Lower leg skin (tissue), 3 donors: ENCODE results near the gene NUDT8.

Source experiments
- POLR2A ChIP-seq, 2 donors: fragments of 450-650 bp; IDR thresholded peaks; one replicate each; pipeline ENCODE4 v1.6.1; 2016 to 2017; ENCODE audit warnings: antibody characterized with exemption in 2 of 2, mild to moderate bottlenecking in 1 of 2, moderate library complexity in 1 of 2
- TF ChIP-seq, protein P1 (sequence below), 3 donors: fragments of 450-650 bp; IDR thresholded peaks; one replicate each; pipeline ENCODE4 v1.5.1; 2016; ENCODE audit warnings: antibody characterized with exemption in 3 of 3, mild to moderate bottlenecking in 3 of 3, moderate library complexity in 2 of 3

DNA sequence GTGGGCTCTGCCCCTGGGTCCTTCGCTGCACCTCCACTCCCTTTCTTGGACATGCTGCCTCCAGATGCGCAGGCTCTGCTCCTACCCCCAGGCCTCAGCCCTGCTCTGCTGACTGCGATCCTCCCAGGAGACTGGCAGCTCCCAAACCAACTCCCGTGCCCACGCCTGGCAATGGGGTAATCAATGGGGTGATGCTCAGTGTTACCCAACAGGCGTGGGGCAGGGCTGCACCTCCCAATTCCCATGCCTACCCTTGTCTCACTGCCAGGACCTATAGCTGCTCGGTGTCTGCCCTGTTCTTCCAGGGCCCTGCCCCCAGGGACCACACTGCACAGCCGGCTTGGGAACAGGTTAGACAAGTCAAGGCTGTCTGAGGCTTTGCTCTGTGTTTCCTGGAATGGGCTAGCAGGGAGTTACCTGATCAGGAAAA, 44.7 kb upstream of the NUDT8 start, which contains the start of gene ALDH3B2:
- TF ChIP-seq POLR2A (IDR thresholded peaks at IDR 0.05) = no peak
- TF ChIP-seq, protein P1, sequence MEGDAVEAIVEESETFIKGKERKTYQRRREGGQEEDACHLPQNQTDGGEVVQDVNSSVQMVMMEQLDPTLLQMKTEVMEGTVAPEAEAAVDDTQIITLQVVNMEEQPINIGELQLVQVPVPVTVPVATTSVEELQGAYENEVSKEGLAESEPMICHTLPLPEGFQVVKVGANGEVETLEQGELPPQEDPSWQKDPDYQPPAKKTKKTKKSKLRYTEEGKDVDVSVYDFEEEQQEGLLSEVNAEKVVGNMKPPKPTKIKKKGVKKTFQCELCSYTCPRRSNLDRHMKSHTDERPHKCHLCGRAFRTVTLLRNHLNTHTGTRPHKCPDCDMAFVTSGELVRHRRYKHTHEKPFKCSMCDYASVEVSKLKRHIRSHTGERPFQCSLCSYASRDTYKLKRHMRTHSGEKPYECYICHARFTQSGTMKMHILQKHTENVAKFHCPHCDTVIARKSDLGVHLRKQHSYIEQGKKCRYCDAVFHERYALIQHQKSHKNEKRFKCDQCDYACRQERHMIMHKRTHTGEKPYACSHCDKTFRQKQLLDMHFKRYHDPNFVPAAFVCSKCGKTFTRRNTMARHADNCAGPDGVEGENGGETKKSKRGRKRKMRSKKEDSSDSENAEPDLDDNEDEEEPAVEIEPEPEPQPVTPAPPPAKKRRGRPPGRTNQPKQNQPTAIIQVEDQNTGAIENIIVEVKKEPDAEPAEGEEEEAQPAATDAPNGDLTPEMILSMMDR (IDR thresholded peaks at IDR 0.05) = no peak
